CD4-positive, alpha-beta T cell treated with Interleukin-1 beta for 1 hour (primary cell): Measurements from ENCODE around the gene PLD1.

Source experiments
- DNase-seq, 2 donors: peaks; one replicate each; pipeline ENCODE4 v3.0.0-alpha.2; 2020 to 2022

PLD1 gene

DNA sequence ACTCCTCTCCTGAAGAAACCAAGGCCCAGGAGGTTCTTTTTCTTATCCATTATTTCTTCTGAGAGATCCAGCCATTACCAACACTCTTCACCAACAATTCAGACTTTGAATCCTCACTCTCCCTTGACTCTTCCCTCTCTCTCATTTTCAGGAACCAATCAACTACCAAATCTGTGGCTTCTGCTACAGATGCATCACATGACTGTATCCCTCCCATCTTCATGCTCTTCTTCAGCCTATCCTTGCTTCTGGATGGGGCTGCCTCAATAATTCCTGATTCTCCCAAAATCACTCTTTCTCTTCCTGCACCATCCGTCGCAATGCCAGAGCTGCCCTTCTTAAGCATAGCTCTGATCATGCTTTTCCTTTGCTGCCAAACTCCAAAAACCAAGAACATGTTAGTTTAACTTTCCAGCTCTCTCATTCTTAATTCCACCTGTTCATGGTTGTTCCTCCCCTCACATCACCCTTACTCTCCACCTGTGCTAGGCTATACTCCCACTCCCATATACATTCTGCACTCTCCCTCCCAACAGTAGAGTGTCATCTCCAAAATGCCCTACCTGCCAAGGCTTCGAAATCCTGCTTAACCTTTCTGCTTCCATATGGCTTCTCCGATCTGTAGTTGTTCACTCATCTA, 13.5 kb downstream of the PLD1 start:
- no peak for DNase-seq

DNA sequence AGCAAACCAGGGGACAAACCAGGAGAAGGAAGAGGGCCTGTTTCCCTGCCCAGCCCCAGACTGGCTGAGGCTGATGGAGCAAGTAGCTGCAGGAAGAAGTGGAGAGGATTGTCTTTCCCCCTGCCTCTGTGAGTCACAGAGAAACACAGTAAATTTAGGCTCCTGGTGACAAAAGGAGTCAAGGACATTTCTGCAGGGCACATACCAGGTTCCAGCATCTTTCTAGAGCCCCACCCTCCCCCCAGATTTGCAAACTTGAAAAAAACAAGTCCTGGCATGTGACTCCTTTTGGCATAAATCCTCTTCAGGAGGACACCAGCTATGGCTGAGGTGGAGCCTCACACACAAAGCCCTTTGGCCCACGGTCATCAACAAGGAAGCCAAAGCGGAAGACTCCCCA, 17.8 kb downstream of the PLD1 start:
- no peak for DNase-seq

DNA sequence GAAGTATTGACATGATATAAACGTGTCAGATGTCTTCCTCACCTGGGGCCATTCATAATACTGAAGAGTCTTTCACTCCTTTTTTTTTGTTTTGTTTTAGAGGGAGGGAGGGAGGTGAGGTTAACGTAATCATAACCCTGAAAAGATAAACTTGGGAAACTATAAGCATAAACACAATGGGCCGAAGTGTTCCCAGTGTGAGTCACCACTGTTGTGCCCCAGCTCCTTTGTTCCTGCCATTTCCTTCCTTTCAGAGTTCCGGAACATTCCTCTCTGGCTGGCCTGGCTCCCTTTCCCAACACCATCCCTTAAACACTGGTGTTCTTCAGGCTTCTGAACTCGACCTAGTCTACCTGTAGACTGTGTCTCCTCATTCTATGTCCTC, 18.6 kb downstream of the PLD1 start:
- no peak for DNase-seq

DNA sequence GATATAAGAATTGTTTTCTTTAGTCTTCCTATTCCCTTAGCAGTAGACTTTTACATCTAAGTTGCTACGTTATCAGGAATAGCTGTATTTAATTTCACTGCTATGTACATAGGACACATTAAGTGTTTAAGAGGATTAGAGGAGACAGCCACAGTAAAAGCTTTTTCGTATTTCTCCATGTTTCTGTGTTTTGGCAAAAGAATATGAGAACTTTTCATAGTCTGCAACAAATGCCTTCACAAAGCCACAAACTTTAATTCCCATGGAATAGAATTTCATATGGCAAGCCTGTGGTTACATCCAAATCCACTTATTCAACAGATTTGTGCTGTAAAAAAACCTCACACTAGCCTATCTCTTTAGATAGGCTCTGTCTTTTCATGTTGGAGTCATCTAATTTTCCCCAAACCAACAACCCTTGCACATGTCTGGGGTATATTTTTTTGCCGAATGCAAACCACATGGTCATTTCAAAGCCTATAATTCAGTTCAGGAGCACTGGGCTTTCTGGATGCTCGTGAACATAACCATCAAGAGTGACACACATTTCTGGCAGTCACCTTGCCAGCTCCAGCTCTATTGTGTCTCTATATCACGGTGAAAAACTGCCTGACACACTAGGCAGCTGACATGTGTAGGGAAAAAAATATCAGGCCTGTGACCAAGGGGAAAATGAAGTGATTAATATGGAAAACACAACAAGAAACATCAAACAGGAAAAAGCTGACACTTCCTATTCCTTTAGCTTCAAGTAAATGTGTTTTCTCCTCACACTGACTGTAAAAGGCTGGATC, 19.2 kb downstream of the PLD1 start:
- DNase-seq = no peak

DNA sequence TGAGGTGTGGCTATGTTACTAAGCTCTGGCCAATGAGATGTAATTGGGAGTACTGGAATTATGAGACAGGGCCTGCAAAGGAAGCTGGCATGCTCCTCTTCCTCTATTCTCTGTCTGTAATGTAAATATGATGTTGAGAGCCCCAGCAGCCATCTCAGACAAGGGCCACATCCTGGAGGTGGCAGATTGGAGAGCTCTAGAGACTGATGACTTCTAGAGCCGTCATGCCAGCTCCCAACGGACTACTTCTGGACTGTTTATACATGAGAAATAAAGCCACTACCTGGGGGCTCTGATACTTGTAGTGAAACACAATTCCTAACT, 19.7 kb downstream of the PLD1 start:
- DNase-seq = no peak

DNA sequence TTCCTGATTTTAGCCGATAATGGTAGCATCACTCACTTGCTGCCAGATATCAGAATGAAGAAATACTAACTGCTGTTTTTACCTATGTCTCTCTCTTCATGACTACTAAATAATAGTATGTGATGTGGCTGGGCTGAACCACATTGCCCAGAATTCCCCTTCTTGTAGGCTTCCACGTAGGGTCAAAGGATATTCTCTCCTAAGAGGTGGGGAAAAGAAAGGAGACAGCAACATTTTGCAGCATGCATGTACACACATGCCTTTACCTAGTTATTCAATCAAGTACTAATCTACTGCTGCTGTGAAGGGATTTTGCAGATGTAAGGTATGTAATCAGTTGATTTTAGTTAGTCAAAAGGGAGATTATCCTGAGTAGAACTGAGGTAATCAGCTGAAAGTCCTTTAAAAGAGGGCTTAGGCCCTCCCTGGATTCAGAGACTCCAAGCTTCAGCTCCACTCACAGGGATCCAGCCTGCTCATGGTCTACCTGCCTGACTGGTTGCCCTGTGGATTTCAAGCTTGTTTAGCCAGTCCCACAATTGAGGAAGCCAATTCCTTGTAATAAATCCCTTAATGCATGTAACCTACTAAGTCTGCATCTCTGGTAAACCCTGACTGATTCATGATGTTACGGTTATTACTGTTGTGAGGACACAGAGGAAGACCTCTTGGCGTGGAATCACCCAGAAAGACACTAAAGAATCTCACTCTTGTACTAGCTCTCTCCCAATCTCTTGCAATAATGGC, 20.4 kb downstream of the PLD1 start:
- DNase-seq = no peak

DNA sequence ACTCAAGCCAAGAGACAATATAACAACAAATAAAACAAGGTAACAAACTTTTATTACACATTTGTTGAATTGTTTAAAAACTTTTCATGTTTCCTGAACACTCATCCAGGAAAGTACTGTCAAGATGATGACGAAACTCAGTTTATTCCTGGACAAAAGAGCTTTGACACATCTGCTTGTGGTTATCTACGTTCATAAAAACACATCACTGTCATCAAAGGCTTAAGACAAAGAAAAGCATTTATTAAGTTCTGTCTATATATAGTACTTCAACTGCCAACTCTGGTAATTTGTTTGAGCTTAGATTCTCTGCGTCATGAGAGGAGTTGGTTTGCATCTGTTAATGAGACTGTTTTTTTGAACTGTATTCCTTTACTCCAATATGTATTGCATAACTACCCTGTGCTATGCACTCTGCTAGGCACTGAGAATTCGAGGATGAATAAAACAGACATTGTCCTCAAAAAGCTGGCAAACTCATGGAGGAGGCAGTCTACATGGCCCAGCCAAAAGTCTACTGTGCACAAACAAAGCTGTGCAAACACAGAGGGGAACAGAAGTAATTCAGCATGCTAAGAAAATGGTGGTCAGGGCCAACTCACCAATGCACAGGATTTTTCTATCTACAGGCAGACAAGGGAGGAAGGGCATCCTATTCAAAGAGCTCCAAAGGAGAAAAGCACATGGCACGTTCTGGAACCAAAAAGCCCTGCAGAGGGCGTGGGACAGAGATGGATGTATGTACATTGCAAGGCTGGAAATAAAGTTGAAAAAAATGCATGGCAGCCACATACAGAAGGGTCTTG, 21.5 kb downstream of the PLD1 start:
- no peak for DNase-seq

DNA sequence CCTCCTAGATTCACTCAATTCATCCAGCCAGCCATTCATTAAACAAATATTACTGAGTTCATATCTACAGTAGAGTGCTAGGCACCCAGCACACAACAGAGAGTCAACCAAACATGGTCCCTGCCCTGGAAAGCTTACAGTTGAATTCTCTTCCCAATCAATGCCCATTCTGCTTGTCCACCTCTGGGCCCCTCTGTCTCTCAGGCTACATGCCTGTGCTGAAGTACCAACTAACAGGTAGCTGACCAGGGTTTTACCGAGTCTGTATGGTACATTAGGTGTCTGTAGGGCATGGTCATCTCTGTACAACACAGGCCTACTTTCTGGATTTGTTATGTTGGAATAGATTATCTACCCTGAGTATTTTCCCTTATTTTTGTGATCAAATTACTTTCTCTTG, 23.3 kb downstream of the PLD1 start:
- DNase-seq = no peak

DNA sequence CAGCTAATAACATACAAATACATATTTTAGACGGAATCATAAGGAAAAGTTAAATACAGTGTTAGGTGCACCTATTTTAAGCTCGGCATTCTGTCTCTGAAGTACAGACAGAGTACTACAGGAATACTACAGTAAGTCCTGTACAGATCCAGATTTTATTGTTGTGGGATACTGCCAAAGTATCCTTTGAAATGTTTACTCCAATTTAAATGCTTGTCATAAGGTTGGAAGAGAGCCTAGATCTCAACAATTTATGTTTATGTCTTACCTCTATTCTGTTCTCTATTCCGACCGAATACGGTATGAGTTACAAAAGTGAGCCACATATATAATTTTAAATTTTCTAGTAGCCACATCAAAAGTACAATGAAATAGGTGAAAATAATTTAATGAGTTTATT, 25.3 kb downstream of the PLD1 start:
- no peak for DNase-seq

DNA sequence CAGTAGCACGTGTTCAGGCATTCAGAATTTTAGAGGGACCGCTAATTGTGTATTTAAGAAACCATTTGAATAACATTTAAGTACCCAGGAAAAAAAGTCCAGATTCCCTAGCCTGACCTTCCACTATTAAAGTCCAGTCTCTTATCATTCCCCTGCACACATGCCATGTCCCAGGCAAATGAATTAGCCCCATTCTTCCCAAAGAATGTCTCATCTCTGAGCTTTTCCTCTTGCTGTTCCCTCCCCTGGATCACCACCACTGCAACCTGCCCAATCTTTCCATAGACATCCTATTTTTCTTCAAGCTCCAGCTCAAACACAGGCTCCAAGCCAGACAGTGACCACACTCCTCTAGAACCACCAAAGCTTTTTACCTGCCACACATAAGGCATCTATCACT, 25.9 kb downstream of the PLD1 start:
- DNase-seq = no peak

DNA sequence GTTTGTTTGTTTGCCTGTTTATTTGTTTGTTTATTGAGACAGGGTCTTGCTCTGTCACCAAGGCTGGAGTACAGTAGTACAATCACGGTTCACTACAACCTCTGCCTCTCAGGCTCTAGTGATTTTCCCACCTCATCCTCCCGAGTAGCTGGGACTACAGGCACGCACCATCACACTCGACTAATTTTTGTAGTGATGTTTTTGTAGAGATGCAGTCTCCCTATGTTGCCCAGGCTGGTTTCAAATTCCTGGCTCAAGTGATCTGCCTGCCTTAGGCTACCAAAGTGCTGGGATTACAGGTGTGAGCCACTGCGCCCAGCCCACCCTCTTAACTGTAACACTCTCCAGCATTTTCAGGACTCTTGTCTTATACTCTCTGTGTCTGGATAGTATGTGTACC, 26.7 kb downstream of the PLD1 start:
- no peak for DNase-seq

DNA sequence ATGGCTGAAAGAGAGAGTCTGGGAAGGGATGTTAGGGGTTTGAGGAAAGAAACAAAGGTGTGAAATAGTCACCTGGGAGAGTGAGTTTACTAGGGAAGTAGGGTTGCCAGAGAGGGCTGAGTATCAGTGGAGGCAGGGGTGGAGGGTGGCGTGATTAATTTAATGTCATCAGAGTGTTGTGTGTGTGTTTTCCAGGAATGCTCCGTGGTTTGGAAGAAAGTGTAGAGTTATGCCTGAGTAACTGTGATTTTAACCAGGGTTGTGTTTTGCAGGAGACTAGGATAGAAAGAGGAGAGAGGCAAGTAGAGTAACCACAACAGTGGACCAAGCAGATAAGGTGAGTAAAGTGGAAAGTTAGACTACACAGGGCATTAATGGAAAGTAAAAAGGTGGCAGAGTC, 27.2 kb downstream of the PLD1 start:
- no peak for DNase-seq

DNA sequence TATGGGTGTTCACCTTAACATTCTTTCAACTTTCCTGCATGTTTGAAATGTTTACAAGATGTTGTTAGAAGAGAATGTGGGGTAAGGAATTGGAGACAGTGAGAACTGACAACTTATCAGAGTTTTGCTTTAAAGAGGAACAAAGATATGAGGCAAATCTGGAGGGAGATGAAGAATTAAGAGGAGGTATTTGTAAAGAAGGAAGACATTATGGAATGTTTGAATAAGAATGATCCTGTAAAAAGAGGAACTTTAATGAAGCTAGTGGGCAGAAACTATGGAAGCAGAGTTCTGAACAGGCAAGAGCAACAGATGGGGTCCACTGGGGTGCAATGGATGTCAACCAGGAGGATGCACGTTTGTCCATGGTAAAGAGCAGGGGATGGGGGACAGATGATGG, 27.7 kb downstream of the PLD1 start:
- no peak for DNase-seq

DNA sequence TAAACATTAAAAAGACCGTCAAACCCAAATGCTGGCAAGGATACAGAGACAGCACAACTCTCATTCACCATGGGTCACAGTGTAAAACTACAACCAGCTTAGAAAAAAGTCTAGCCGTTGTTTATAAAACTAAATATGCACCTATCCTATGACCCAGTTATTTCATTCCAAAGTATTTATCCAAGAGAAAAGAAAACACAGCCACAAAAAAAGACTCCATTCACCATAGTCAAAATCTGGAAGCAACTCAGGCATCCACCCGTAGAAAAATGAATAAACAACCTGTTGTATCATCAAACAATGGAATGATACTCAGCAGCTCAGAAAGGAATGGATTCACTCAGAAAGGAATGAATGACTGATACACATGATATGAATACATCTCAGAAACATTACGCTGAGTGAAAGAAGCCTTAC, 28.6 kb downstream of the PLD1 start:
- no peak for DNase-seq

DNA sequence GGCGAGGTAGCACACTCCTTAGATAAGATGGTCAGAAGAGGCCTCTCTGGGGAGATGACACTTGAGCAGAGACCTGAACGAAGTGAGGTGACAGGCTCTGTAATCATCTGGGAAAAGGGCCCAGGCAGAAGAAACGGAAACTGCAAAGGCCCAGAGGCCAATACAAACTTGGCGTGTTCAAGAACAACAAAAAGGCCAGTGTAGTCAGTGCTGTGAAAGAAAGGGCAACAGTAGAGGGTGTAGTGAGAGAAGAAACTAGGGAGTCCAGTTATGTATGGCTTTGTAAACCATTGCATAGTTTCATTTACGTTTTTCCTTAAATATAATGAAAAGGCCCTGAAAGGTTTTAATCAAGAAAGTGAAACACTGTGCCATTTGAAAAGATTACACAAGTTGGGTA, 31.8 kb downstream of the PLD1 start:
- no peak for DNase-seq

DNA sequence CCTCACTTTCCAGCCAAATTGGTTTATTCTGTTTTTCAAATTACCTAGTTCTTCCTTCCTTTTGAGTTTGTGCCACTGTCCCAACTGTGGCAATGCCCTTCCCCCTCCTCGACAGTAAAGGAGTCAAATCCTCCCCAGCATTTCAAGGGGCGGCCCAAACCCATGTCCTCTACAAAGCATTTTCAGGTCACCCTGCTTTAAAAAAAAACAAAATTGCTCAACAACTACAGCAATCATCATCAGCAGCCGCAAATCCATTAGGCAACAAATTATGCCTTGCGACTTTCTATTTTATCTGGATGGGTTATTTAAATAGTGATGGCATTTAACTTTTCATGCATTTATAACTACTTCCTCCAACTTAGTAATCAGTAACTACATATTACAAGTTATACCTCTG, 32.7 kb downstream of the PLD1 start:
- DNase-seq = no peak

DNA sequence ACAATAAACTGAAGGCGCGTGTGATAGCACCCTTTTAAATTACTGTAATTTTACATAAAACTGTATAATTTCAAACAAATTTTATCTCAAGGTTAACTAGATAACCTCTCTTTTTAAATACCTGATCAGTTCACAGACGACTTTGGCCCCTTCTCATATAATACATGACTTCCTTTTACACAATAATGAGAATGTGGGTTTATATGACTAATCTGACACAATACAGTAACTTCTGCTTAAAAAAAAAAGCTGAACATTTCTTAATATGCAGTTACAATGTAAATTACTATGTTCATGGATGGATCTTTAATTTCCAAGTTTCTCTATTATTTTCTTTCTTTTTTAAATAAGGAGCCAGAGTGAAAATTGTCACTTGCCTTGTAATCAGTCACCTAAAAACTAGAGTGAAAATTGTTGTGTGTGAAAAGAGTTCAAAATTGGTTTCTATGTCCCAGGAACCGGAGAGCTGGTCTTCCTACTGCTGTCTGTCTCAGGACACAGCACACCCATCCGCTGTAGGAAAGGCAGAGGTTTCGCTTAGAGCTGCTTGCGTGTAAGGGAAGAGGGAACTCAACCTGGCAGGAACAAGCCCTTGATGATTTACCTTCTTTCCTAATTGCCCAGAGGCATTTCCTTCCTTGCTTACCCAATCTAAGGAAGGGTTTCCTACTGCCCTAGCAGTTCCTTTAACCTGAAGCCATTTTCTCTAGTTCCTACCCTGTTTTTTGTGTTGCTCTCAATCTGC, 33.3 kb downstream of the PLD1 start:
- no peak for DNase-seq

DNA sequence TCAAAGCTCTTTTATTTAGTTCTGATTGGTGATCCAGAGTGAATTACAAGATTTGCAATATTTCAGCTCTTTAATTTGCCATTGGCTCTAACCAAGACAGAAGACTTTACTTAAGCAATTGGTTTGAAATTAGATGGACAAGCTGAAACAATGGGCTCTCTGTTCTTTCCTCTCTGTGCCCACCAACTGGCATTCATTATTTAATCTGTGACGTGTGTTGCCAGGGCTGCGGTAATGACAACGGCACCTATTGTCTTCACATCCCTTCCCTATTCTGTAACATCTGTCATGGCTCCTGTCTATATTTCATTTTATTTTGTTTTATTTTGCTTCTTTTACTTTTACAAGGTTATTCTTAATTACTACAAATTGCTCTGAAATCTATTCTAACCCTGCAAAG, 33.9 kb downstream of the PLD1 start:
- no peak for DNase-seq

DNA sequence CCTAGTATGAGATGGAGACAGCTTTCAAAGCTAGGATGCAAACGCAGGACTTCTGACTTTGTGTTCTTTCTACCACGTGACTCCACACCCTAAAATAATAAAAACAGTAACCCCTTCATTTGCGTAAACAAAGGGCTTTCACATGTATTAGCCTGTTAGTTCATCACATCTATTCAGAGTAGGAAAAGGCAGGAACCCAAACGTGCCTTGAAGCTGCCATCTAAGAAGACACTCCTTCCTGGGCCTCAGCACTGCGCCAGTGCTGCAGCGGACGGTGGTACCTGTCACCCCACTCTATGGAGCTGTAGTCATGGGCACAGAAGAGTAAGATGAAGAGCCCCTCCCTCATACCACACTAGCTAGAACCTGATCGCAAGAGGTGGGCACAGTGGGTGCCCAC, 34.3 kb downstream of the PLD1 start:
- DNase-seq = no peak

DNA sequence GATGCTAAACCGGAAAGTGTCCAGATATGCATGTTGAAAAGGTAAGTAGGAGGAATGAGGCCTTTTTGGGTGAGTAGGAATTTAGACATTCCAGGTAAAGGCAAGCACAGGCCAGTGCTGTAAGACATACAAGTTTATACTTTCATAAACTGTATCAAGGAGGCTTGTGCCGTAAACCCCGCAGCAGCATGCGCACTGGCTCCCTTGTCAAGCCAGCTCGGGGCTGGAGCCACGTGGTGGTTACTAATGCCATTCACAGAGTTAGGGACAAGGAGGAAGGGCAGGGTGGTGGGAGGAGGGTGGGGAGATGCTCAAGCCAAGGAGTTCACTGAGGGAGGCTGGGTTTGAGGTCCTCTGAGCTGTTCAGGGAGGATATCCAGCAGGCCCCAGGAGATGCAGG, 35.8 kb downstream of the PLD1 start:
- no peak for DNase-seq

DNA sequence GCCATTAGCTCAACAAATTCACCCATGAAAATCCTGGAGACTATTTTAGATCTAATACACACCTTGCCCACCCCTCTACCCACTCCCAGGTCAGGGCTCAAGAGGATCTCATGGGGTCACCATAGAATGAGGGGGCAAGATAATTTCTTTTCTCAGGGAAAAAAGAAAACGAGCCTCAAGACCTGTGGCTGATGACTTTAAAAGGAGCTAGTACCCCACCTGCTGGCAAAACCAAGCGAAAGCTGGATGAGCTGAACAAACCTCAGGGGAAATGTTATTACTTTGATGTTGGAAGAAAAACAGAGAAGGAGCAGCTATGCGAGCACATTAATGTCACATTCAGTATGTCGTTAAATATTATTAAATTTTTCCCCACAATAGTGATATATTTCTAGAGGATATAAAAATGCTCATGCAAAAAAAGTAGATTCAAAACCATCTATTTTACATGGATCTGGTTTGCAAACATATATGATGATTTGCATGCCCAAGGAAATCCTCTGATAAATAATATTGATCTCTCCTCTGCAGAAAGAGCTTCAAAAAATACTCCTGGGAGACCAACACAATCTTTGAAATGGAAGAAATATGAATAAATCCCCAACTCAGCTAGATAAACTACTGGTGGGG, 37.7 kb downstream of the PLD1 start:
- DNase-seq = peak; percentile 39 to 47
